Measurements from ENCODE around the gene NUP88. TPM values are rescaled to one million over a fixed set of nuclear protein-coding genes. Genes with fewer than 3 reads are reported as not detected.

Gene NUP88
- total and polyA plus RNA-seq, 10 of the 15 experiments (the other 5 are each of a cell fraction or from before 2014, with no cell fraction given): 110 to 244 (median 188) TPM

DNA sequence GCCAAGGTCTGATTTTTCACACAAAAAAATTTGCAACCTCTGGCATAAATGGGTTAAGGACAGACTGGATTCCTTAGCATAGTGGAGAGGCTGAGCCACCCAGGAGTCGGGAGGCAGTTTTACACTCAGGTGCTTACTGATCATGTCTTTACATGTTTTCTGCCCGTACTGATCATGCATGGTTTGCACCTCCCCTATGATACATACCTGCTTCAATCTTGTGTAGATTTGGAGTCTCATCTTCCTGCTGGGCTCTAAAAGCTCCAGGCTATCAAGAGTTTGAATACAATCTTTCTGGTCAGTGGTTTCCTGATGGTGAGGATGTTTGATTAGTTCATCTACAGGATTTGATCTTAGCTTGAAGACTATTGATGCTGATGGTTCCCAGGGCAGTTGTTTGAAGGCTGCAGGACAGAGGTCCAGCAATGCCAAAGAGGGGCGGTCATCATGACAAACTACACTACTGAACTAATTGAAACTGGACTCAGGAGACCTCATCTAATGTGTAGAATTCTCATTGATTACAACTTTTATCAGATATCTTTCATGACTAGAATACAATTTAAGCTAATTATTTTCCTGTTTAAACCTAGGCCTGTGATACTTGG lies 12.6 kb upstream of the NUP88 start:
- ChIA-PET CTCF (interaction anchor here (1.4 kb wide), 1 partner anchor 15 kb away, joined by 3 read pairs; no protein-coding TSS in a partner anchor), SMC1A (ENCODE audit: uncharacterized antibody, unreplicated experiment) (interaction anchor here (1.2 to 1.5 kb wide), 2 partner anchors 8 to 9 kb away, joined by 3 read pairs; no protein-coding TSS in a partner anchor), RAD21 (ENCODE audit: unreplicated experiment) (no interaction called here), POLR2A (no interaction called here)
- Histone ChIP-seq H3K36me3 (ENCODE audit: control insufficient read depth in 2 of 2, insufficient read depth in 2 of 2, low read length in 1 of 2) (peaks cover 29 to 37% of the 10 kb centered on the region in 2 experiments), H4K20me1 (ENCODE audit: control insufficient read depth, insufficient read depth) (no peaks in the 10 kb centered on the region), H3K79me2 (ENCODE audit: control insufficient read depth, insufficient read depth, low read length) (peaks cover 18% of the 10 kb centered on the region), H3K27me3 (replicated peaks in 1 of 2; ENCODE audit: control insufficient read depth in 2 of 2, insufficient read depth in 2 of 2, low read length in 1 of 2) (no peaks in the 10 kb centered on the region), H2AFZ (ENCODE audit: control insufficient read depth, low read depth, low read length) (no peak overlapping the region), H3K4me3 (no peak overlapping the region), H3K4me2 (ENCODE audit: control insufficient read depth, insufficient read depth) (no peak overlapping the region), H3K27ac (ENCODE audit: control insufficient read depth, insufficient read depth) (no peak overlapping the region), H3K4me1 (ENCODE audit: control insufficient read depth, insufficient read depth, low read length) (peaks cover 4% of the 10 kb centered on the region; the same call in 1 of the 2 replicates), H3K9ac (ENCODE audit: control insufficient read depth, insufficient read depth, low read length) (no peak overlapping the region), H3K9me3 (replicated peaks; ENCODE audit: control insufficient read depth, insufficient read depth, low read length) (no peaks in the 10 kb centered on the region)
- DNase-seq (ENCODE audit: low read depth, low spot score) (no peak), ATAC-seq (no peak), FAIRE-seq (no peak)
- in situ Hi-C loops (cut with MboI) (no loop called here), intact Hi-C loops (cut with micrococcal nuclease; ENCODE audit: unreplicated experiment) (no loop called here)
- WGBS (ENCODE audit: insufficient coverage, insufficient replicate concordance, low lambda C conversion rate, missing lambda C conversion rate): 87% methylated on average over 3 of the region's 3 CpGs
- no TSS peak for BruUV-seq (replicated peaks)
- TF ChIP-seq MEF2A (IDR thresholded peaks at IDR 0.05; ENCODE audit: insufficient read depth, low read depth, low read length) (no peak), LARP7 (IDR thresholded peaks at IDR 0.05) (no peak), GATAD2B (conservative IDR thresholded peaks at IDR 0.05; ENCODE audit: low read depth) (no peak), CEBPB (IDR thresholded peaks at IDR 0.05; ENCODE audit: borderline replicate concordance in 1 of 2, low read depth in 2 of 2, low read length in 2 of 2) (no peak), TAF1 (IDR thresholded peaks at IDR 0.05; ENCODE audit: borderline replicate concordance, low read depth, low read length) (no peak), JUNB (IDR thresholded peaks at IDR 0.05) (no peak), SRF (IDR thresholded peaks at IDR 0.05; ENCODE audit: low read depth in 2 of 2, low read length in 2 of 2) (no peak), ZBED1 (IDR thresholded peaks at IDR 0.05; ENCODE audit: borderline replicate concordance) (peak; percentile 37), CBFB (IDR thresholded peaks at IDR 0.05; ENCODE audit: low read depth) (no peak), YBX1 (IDR thresholded peaks at IDR 0.05) (no peak), NBN (IDR thresholded peaks at IDR 0.05) (no peak), PAX8 (IDR thresholded peaks at IDR 0.05) (no peak), DPF2 (IDR thresholded peaks at IDR 0.05) (no peak), SUPT20H (IDR thresholded peaks at IDR 0.05; ENCODE audit: borderline replicate concordance, control insufficient read depth, low read depth, low read length) (no peak), TBL1XR1 (IDR thresholded peaks at IDR 0.05; ENCODE audit: low read depth, low read length) (no peak), TCF12 (IDR thresholded peaks at IDR 0.05; ENCODE audit: low read depth, low read length) (no peak)
- TF ChIP-seq, protein P1, sequence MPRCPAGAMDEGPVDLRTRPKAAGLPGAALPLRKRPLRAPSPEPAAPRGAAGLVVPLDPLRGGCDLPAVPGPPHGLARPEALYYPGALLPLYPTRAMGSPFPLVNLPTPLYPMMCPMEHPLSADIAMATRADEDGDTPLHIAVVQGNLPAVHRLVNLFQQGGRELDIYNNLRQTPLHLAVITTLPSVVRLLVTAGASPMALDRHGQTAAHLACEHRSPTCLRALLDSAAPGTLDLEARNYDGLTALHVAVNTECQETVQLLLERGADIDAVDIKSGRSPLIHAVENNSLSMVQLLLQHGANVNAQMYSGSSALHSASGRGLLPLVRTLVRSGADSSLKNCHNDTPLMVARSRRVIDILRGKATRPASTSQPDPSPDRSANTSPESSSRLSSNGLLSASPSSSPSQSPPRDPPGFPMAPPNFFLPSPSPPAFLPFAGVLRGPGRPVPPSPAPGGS (IDR thresholded peaks at IDR 0.05; ENCODE audit: borderline replicate concordance, insufficient read depth, low read depth, low read length, poor library complexity, severe bottlenecking): peak; percentile 19
- TF ChIP-seq, protein P2, sequence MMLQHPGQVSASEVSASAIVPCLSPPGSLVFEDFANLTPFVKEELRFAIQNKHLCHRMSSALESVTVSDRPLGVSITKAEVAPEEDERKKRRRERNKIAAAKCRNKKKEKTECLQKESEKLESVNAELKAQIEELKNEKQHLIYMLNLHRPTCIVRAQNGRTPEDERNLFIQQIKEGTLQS (IDR thresholded peaks at IDR 0.05; ENCODE audit: borderline replicate concordance, extremely low read depth, low read depth, low read length): no peak
- TF ChIP-seq, protein P3, sequence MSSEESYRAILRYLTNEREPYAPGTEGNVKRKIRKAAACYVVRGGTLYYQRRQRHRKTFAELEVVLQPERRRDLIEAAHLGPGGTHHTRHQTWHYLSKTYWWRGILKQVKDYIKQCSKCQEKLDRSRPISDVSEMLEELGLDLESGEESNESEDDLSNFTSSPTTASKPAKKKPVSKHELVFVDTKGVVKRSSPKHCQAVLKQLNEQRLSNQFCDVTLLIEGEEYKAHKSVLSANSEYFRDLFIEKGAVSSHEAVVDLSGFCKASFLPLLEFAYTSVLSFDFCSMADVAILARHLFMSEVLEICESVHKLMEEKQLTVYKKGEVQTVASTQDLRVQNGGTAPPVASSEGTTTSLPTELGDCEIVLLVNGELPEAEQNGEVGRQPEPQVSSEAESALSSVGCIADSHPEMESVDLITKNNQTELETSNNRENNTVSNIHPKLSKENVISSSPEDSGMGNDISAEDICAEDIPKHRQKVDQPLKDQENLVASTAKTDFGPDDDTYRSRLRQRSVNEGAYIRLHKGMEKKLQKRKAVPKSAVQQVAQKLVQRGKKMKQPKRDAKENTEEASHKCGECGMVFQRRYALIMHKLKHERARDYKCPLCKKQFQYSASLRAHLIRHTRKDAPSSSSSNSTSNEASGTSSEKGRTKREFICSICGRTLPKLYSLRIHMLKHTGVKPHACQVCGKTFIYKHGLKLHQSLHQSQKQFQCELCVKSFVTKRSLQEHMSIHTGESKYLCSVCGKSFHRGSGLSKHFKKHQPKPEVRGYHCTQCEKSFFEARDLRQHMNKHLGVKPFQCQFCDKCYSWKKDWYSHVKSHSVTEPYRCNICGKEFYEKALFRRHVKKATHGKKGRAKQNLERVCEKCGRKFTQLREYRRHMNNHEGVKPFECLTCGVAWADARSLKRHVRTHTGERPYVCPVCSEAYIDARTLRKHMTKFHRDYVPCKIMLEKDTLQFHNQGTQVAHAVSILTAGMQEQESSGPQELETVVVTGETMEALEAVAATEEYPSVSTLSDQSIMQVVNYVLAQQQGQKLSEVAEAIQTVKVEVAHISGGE (CRISPR knock-in tag; IDR thresholded peaks at IDR 0.05): no peak

Measured in GM12878 (cell line).